Right lobe of liver (tissue), 6 donors: ENCODE results near the gene WNT7A. TPM values are rescaled to one million over a fixed set of nuclear protein-coding genes. Genes with fewer than 3 reads are reported as not detected.

Experiments
- ATAC-seq, 4 donors: fragments of 200-7000 bp; cut with Tn5 transposase; one replicate each; pipeline ENCODE4 v1.9.1; 2020; ENCODE audit warnings: mild to moderate bottlenecking in 4 of 4, moderate library complexity in 4 of 4
- DNase-seq, 3 donors: peaks; one replicate each; pipeline ENCODE4 v3.0.0-alpha.2; 2020
- H3K27ac ChIP-seq, 3 donors: fragments of 200-600 bp; one replicate each; pipeline ENCODE4 v1.8.0; 2022
- H3K27me3 ChIP-seq, 2 donors: fragments of 200-600 bp; one replicate each; pipeline ENCODE4 v1.8.0; 2022
- H3K36me3 ChIP-seq, 4 donors: fragments of 200-600 bp; sonication (generic) in 1 of 4; one replicate each; pipeline versions ENCODE4 v1.5.1 to v1.8.0; 2017 to 2022; ENCODE audit warnings: control low read depth in 1 of 4
- H3K4me1 ChIP-seq, 4 donors: fragments of 200-600 bp; sonication (generic) in 1 of 4; one replicate each; pipeline versions ENCODE4 v1.5.1 to v1.8.0; 2017 to 2022; ENCODE audit warnings: control low read depth in 1 of 4
- H3K4me3 ChIP-seq, 3 donors: fragments of 200-600 bp; one replicate each; pipeline ENCODE4 v1.8.0; 2022
- H3K9me3 ChIP-seq, 4 donors: fragments of 200-600 bp; sonication (generic) in 1 of 4; one replicate each; pipeline versions ENCODE4 v1.5.1 to v1.8.0; 2017 to 2022; ENCODE audit warnings: control low read depth in 1 of 4
- CTCF ChIP-seq, 4 donors: fragments of 200-600 bp in 3 of 4; fragments of 450-650 bp in 1 of 4; IDR thresholded peaks; one replicate each; pipeline versions ENCODE4 v1.5.1 to v1.8.0; 2016 to 2022; ENCODE audit warnings: antibody characterized with exemption in 4 of 4, mild to moderate bottlenecking in 2 of 4
- POLR2A ChIP-seq: fragments of 450-650 bp; IDR thresholded peaks from one replicate; pipeline ENCODE4 v1.6.1; 2017; ENCODE audit warnings: antibody characterized with exemption, mild to moderate bottlenecking
- WGBS: methylation state at CpG from one replicate; pipeline ENCODE4 v1.1.6; 2018; ENCODE audit warnings: low coverage, low lambda C conversion rate; ENCODE audit not compliant: insufficient coverage; ENCODE audit errors: missing lambda C conversion rate; 5-methylcytosine and 5-hydroxymethylcytosine counted together
- intact Hi-C, 2 donors: fragments of 100-400 bp; cut with DNase I; formaldehyde crosslinking; loops; one replicate each; pipeline versions ENCODE4 v1.11.2 to v1.14.1; 2022
- total RNA-seq, 6 experiments: library from RNA; depleted of rRNA in 2 of 6; stranded (reverse); fragments of >200 nt in 2 of 6; fragmentation: NEBNext Ultra II Directional in 3 of 6; extraction: Animal tissue kit (Norgen Biotek cat#: 25700) in 3 of 6; gene quantifications; one replicate each; pipeline versions ENCODE4 v1.1.0 to v1.2.4, GENCODE V29; 2016 to 2023
- donor health status: DM: no; HTN: yes; CAD: no.
- donor health status: DM: no; HTN: no; CAD: no.
- donor health status: DM: no; HTN: no; CAD: no.
- donor health status: DM: no; HTN: yes; CAD: no.
- donor health status: DM: no; HTN: yes; CAD: no.

The WNT7A gene
- total RNA-seq, 6 experiments from 2014 or later = not detected

GRCh38 chr3:13794322-13794721 is 85.5 kb downstream of the WNT7A start:
- H3K9me3 ChIP-seq = no peaks in the 10 kb centered on the region
- TF ChIP-seq POLR2A (no peak), CTCF (IDR thresholded peaks at IDR 0.05) (no peak)
- intact Hi-C loops = no loop called here
- ATAC-seq = no peak
- no peak for DNase-seq
- no peak overlapping the region for H3K4me3 ChIP-seq
- no peaks in the 10 kb centered on the region for H3K27me3 ChIP-seq
- WGBS = 41% methylated on average over 3 of the region's 9 CpGs
- H3K4me1 ChIP-seq = no peaks in the 10 kb centered on the region
- no peaks in the 10 kb centered on the region for H3K36me3 ChIP-seq
- no peak overlapping the region for H3K27ac ChIP-seq

DNA sequence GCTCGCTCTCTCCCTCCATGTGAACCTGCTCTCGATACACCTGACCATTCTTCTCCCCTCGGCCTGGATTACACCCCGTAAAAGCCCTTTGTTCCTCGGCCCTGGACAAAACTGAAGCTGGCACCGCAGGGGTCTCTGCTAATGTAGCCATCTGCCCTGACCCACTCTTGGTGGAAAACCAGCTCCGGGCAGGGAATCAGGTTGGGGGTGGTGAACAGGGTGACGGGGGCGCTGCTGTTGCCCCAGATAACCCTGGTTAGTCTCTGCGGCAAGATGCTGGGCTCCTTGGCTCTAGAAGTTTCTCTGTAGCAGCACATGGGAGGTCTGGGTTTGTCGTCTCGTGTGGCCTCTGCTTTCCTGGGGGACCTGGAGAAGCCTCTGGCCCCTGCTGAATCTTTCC is 86.4 kb downstream of the WNT7A start:
- ATAC-seq (no peak), DNase-seq (no peak)
- no peak for TF ChIP-seq CTCF (IDR thresholded peaks at IDR 0.05)
- no peak for TF ChIP-seq POLR2A
- no peak overlapping the region for H3K4me3 ChIP-seq
- H3K9me3 ChIP-seq = no peaks in the 10 kb centered on the region
- H3K36me3 ChIP-seq = no peaks in the 10 kb centered on the region
- no peaks in the 10 kb centered on the region for H3K27me3 ChIP-seq
- no peaks in the 10 kb centered on the region for H3K4me1 ChIP-seq
- 50% methylated on average over 8 of the region's 12 CpGs for WGBS
- intact Hi-C loops = no loop called here
- no peak overlapping the region for H3K27ac ChIP-seq

DNA sequence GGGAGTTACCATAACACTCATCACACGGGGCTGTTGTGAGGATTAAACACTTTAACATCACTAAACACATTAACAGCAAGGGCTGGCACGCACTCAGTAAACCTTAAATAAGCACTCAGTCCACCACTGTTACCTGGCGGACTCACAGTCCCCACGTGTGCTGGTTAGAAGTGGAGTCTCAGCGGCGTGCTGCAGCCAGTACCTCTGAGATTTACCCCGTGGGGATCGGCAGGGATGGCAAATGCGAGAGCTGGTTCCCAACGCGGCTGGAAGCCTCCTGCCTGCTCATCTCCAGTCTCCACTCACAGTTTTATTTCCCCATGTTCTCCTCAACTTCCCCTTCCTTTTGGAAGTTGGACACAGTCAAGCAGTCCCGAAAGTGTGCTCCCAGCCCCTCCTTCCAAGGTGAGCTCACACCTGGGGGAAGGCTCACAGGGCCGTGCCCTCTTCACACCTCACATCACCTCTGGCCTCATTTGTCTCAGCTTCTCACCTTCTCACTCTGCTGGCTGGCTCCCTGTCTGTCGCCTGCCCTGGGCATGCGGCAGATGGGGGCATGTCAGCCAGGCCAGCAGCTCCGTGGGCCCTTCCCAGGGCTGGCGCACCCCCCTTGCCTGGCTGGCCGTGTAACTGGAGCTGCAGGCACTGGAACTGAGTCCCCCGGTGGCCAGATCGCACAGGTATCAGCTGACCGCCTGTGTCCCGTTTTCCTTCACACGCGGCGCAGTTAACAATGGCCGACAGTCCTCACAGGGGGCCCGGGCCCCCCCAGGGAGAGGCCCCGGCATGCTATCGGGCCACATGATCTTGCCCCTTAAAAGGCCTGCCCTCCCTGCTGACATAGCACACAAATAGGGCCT is 87.1 kb downstream of the WNT7A start:
- no peak overlapping the region for H3K27ac ChIP-seq
- ATAC-seq = no peak
- intact Hi-C loops = no loop called here

GRCh38 chr3:13792051-13792490 is 87.8 kb downstream of the WNT7A start:
- WGBS = 60% methylated on average over 6 of the region's 9 CpGs
- H3K4me1 ChIP-seq = no peaks in the 10 kb centered on the region
- H3K4me3 ChIP-seq = no peak overlapping the region
- no peaks in the 10 kb centered on the region for H3K36me3 ChIP-seq
- no peak overlapping the region for H3K27ac ChIP-seq
- no peak for ATAC-seq
- H3K9me3 ChIP-seq = no peaks in the 10 kb centered on the region
- intact Hi-C loops = no loop called here
- H3K27me3 ChIP-seq = no peaks in the 10 kb centered on the region
- TF ChIP-seq POLR2A (no peak), CTCF (IDR thresholded peaks at IDR 0.05) (no peak)
- DNase-seq = no peak

More for the DNA sequence above, 87.1 kb downstream of the WNT7A start:
- no peak for TF ChIP-seq CTCF (IDR thresholded peaks at IDR 0.05)
- TF ChIP-seq POLR2A = no peak
- no peak for DNase-seq
- Histone ChIP-seq H3K9me3 (no peaks in the 10 kb centered on the region), H3K4me1 (no peaks in the 10 kb centered on the region), H3K27me3 (no peaks in the 10 kb centered on the region), H3K4me3 (no peak overlapping the region), H3K36me3 (no peaks in the 10 kb centered on the region)
- 46% methylated on average over 11 of the region's 29 CpGs for WGBS
